ENCODE measurements around the gene ZCCHC14.
"Not testable (repeated sequence)": the region's sequence is repeated elsewhere in the genome, so short reads cannot be mapped to it uniquely, and the experiment has no call there.

ZCCHC14 gene

DNA sequence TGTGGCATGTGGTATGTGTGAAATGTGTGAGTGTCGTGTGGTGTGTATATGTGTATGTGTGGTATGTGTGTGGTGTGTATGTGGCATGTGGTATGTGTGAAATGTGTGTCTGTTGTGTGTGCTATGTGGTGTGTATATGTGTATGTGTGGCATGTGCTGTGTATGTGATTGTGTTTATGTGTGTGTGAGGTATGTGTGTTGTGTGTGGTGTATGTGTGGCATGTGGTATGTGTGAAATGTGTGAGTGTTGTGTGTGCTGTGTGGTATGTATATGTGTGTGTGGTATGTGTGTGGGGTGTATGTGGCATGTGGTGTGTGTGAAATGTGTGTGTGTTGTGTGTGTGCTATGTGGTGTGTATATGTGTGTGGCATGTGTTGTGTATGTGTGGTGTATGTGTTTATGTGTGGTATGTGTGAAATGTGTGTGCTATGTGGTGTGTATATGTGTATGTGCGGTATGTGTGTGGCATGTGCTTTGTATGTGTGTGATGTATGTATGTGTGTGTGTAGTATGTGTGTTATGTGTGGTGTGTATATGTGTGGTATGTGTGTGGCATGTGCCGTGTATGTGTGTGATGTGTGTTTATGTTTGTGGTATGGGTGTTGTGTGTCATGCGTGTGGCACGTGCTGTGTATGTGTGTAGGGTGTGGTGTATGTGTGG is 9.6 kb upstream of the ZCCHC14 start:
- no peak for TF ChIP-seq ZFX (IDR thresholded peaks at IDR 0.05)
- TF ChIP-seq, protein P1, sequence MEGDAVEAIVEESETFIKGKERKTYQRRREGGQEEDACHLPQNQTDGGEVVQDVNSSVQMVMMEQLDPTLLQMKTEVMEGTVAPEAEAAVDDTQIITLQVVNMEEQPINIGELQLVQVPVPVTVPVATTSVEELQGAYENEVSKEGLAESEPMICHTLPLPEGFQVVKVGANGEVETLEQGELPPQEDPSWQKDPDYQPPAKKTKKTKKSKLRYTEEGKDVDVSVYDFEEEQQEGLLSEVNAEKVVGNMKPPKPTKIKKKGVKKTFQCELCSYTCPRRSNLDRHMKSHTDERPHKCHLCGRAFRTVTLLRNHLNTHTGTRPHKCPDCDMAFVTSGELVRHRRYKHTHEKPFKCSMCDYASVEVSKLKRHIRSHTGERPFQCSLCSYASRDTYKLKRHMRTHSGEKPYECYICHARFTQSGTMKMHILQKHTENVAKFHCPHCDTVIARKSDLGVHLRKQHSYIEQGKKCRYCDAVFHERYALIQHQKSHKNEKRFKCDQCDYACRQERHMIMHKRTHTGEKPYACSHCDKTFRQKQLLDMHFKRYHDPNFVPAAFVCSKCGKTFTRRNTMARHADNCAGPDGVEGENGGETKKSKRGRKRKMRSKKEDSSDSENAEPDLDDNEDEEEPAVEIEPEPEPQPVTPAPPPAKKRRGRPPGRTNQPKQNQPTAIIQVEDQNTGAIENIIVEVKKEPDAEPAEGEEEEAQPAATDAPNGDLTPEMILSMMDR (conservative IDR thresholded peaks at IDR 0.05) = no peak
- H3K27ac ChIP-seq = no peak overlapping the region

DNA sequence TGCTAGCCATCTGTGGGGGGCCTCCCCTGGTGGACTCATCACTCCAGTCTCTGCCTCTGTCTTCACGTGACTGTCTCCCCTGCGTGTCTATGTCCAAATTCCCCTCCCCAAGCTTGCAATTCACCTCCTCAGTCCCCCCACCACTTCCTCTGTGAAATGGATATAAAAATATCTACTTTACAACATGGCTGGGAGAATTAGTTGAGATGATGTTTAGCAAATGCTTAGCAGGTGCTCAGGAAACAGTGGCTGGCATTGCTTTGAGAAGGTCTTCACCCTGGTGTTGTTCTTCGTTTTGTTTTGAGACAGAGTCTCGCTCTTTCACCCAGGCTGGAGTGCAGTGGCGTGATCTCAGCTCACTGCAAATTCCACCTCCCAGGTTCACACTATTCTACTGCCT is 8.3 kb upstream of the ZCCHC14 start:
- TF ChIP-seq, protein P1 (conservative IDR thresholded peaks at IDR 0.05) = no peak
- TF ChIP-seq ZFX (IDR thresholded peaks at IDR 0.05) = no peak
- H3K27ac ChIP-seq = no peak overlapping the region

DNA sequence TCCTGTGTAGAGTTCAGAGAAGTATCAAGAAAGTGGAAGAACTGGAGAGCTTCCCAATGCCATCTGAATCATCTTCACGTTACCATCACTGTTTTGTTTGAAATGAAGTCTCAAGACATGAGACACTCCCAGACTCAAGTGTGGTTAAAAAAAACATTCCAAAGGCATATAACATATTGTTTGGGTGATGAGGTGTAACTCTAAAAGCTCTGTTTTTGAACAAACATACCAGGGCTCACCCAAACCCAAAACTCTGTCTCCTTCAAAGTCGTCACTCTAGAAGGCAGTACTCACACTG is 6.3 kb upstream of the ZCCHC14 start:
- H3K27ac ChIP-seq = no peak overlapping the region
- TF ChIP-seq, protein P1 (conservative IDR thresholded peaks at IDR 0.05) = no peak
- no peak for TF ChIP-seq ZFX (IDR thresholded peaks at IDR 0.05)

DNA sequence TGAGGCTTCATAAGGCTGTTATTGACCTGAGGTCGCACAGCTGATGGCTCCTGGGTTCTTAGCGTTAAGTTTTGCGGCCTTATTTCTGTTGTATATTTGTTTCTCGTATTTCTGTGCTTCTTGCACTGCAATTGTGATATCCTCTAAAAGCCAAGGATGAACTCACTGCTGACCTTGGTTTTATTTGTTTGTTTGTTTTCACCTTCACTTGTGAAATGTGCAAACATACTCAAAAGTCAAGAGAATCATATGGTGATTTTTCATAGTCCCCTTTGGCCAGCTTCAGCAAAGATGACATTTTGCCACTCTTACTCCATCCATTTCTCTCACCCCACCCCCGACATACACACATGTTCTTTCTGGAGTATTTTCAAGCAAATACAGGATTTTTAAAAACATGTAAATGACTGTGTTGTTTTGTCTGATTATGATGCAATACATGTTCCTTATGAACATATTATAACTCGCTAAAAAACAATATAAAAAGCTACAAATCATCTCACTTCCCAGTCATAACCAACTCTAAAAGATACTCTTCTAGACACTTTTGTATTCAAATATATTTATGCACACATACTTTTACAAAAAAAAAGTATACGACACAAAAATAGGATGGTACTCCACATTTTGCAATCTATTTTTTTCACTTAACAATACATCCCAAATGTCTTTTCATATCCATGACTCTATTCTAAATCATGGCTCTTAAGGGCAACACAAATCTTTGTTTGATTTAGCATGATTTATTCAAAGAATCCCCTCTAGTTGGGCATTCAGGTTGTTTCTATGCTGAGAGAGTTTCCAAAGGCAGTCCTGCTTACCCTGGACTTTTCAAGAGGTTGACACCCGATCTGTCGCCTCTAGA is 5.7 kb upstream of the ZCCHC14 start:
- H3K27ac ChIP-seq = no peak overlapping the region
- TF ChIP-seq ZFX (IDR thresholded peaks at IDR 0.05) = no peak
- TF ChIP-seq, protein P1 (conservative IDR thresholded peaks at IDR 0.05) = no peak

DNA sequence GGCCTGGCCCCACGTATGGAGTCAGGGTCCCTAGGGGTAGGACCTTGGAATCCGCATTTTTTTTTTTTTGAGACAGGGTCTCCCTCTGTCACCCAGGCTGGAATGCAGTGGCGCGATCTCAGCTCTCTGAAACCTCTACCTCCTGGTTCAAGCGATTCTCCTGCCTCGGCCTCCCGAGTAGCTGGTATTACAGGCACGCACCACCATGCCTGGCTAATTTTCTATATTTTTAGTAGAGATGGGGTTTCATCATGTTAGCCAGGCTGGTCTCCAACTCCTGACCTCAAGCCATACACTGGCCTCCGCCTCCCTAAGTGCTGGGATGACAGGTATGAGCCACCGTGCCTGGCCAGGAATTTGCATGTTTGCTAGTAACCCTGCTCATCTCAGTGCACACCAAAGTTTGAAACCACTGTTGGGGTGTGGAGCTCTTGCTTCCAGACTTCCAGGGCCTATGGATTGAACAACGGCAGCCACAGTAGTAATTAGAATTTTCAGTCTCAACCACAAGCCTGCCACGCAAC is 5.0 kb upstream of the ZCCHC14 start:
- not testable (repeated sequence) for H3K27ac ChIP-seq

DNA sequence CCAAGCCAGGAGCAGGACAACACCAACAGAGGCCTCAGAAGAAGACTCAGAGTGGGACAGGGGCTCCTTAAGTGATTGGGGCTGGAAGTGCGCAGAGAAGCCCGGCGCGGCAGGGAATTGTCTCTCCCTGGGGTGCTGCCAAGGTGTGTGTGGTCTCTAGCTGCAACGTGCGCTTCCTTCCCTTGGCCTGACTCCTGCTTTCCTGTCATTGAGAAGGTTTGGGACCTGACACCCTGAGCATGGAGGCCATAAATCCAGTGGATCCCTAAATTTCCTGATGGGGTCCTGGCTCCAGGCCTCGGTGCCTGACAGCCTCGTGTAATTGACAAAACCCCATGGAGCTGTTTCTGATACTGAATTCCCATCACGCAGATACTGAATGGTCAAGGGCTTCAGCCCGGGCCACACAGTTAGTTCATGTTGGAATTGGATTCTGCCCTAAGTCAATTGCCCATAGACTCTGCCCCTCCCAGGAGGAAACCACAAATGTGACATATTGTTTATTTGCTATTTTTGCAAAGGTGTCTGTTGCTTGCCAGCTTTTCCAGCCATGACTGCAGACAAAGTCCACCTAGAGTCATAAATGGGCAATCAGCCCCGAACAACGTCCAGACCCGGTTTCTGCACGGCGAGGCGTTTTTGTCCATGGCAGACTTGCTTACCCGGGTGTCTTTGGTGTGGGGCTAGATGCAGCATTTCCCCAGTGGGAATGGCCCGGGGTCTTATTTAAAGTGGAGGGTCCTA is 4.4 kb upstream of the ZCCHC14 start:
- not testable (repeated sequence) for H3K27ac ChIP-seq

DNA sequence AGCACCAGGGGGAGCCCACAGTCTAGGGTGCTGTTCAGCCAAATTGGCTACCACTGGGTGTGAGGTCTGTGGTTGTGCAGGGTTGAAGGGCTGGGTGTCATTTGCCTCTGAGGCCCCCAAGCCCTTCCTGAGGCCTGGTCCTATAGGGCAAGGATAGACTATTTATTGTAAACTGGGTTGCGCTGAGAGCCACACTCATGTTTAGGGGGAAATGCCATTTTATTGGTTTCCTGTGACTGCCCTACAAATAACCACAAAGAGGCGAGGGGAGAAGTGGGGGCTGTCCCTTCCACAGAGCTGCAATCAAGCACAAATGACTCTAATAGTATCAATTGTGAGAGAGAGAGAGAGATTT is 3.6 kb upstream of the ZCCHC14 start:
- TF ChIP-seq, protein P1 (conservative IDR thresholded peaks at IDR 0.05) = no peak
- TF ChIP-seq ZFX (IDR thresholded peaks at IDR 0.05) = no peak
- H3K27ac ChIP-seq = no peak overlapping the region
